HepG2 (cell line): ENCODE data around the gene SLC9A5. TPM values are rescaled to one million over a fixed set of nuclear protein-coding genes. Genes with fewer than 3 reads are reported as not detected.
A peak's percentile ranks its signal among the peaks of the same experiment; 100 is the strongest.

Source experiments
- ADNP ChIP-seq: sonication (generic); formaldehyde crosslinking; IDR thresholded peaks from 2 replicates; pipeline ENCODE4 v1.4.0; 2020; ENCODE audit warnings: missing genetic modification reagents
- HES4 ChIP-seq: sonication (generic); formaldehyde crosslinking; IDR thresholded peaks from 2 replicates; pipeline ENCODE4 v1.9.0; 2021; ENCODE audit warnings: mild to moderate bottlenecking, missing genetic modification reagents, borderline replicate concordance
- HNF1A ChIP-seq, 2 experiments: sonication (generic) in 1 of 2; formaldehyde crosslinking in 1 of 2; IDR thresholded peaks; 2 replicates each; pipeline versions ENCODE4 v1.4.0 to v1.6.1; 2016 to 2020; ENCODE audit warnings: borderline replicate concordance in 1 of 2, low read depth in 1 of 2, mild to moderate bottlenecking in 1 of 2, missing genetic modification reagents in 1 of 2
- JUNB ChIP-seq: sonication (generic); formaldehyde crosslinking; IDR thresholded peaks from 2 replicates; pipeline ENCODE4 v1.8.0; 2022; ENCODE audit warnings: missing genetic modification reagents, mild to moderate bottlenecking, borderline replicate concordance
- MLX ChIP-seq: IDR thresholded peaks from 2 replicates; pipeline ENCODE4 v1.6.1; 2016
- NFIB ChIP-seq: sonication (generic); formaldehyde crosslinking; IDR thresholded peaks from 2 replicates; pipeline ENCODE4 v1.9.0; 2021; ENCODE audit warnings: missing genetic modification reagents, mild to moderate bottlenecking, borderline replicate concordance
- ZFP36 ChIP-seq: fragments of 150-350 bp; IDR thresholded peaks from 2 replicates; pipeline ENCODE4 v1.6.1; 2018; ENCODE audit warnings: borderline replicate concordance, low read length, low read depth; ENCODE audit not compliant: partially characterized antibody
- ZKSCAN1 ChIP-seq: fragments of 150-350 bp; IDR thresholded peaks from 2 replicates; pipeline ENCODE4 v1.6.1; 2014; ENCODE audit warnings: low read length
- ZNF101 ChIP-seq: sonication (generic); formaldehyde crosslinking; IDR thresholded peaks from 2 replicates; pipeline ENCODE4 v1.4.0; 2020; ENCODE audit warnings: mild to moderate bottlenecking, low read depth, missing genetic modification reagents, borderline replicate concordance
- ZNF121 ChIP-seq: sonication (generic); formaldehyde crosslinking; IDR thresholded peaks from 2 replicates; pipeline ENCODE4 v1.5.0; 2020; ENCODE audit warnings: mild to moderate bottlenecking, missing genetic modification reagents
- ZNF296 ChIP-seq: sonication (generic); formaldehyde crosslinking; conservative IDR thresholded peaks from 2 replicates; pipeline ENCODE4 v1.5.0; 2020; ENCODE audit warnings: mild to moderate bottlenecking, missing genetic modification reagents
- polyA plus RNA-seq, 8 experiments: library from polyadenylated mRNA; depleted of rRNA in 3 of 8; stranded (reverse) in 7 of 8; unstranded in 1 of 8; fragments of >200 nt; fragmentation: Illumina TruSeq in 4 of 8; extraction: Trizol in 4 of 8; gene quantifications; 2 replicates each; pipeline versions ENCODE4 v1.2.1 to v1.2.3, GENCODE V29; 2011 to 2016; ENCODE audit warnings: low read depth in 4 of 8, missing spikeins in 1 of 8, mixed read lengths in 1 of 8; ENCODE audit not compliant: insufficient read depth in 1 of 8
- total RNA-seq, 5 experiments: library from RNA; depleted of rRNA; stranded (reverse); fragments of >200 nt; fragmentation: Illumina TruSeq; extraction: Trizol; gene quantifications; 2 replicates each; pipeline ENCODE4 v1.2.3, GENCODE V29; 2016; ENCODE audit warnings: low read depth in 1 of 5
- TF ChIP-seq, protein P1 (sequence below): sonication (generic); formaldehyde crosslinking; IDR thresholded peaks from 2 replicates; pipeline ENCODE4 v1.8.0; 2023; ENCODE audit warnings: mild to moderate bottlenecking, missing genetic modification reagents
- TF ChIP-seq, protein P2 (sequence below): sonication (generic); formaldehyde crosslinking; IDR thresholded peaks from 2 replicates; pipeline ENCODE4 v1.4.0; 2020; ENCODE audit warnings: low read depth, mild to moderate bottlenecking, missing genetic modification reagents

The SLC9A5 gene
- total and polyA plus RNA-seq, 2 of the 13 experiments (the other 11 are each of a cell fraction or from before 2014, with no cell fraction given): 0.58 to 1.4 TPM

DNA sequence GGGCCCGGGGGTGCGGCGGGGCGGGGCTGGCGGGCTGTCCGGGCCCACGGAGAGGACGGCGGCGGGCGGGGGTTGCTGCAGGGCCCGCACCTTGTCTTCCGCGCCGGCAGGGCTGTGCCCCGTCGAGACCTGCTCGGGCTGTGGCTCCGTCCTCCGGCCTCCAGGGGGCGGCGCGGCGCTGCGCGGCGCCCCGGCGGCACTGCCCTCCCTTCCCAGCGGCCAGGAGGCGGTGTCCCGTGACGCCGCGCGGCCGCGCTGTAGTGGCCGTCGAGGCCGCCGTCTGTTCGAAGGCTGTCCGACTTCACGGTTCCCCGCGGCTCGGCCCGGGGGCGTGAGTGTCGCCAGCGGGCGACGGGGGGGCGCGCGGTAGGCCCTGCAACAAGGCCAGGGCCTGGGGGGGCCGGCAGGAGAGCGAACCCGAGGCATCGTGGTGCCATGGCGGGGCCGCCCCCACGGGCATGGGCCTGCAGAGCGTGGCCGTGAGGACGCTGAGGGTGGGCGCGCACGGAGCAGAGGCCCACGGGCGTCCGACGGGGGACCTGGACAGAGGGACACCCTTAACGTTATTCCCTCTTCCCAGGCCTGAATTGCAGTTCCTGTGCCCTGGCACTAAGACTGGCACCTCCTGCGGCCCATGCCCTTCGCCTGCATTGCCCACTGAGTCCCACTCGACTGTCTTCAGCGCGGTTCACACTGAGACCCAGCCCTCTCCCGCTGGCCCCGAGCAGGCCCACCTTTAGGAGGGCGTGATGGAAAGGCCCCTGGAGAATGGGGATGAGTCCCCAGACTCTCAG, 30.7 kb downstream of the SLC9A5 start, which contains the start of gene PLEKHG4 (continued):
- TF ChIP-seq HNF1A (IDR thresholded peaks at IDR 0.05; ENCODE audit: low read depth): no peak
- TF ChIP-seq HNF1A (CRISPR knock-in tag; IDR thresholded peaks at IDR 0.05; ENCODE audit: borderline replicate concordance): peak; percentile 55
- TF ChIP-seq ZNF121 (CRISPR knock-in tag): peak; percentile 61; the same call in 1 of the 2 replicates
- no peak for TF ChIP-seq NFIB
- TF ChIP-seq ZKSCAN1: no peak
- peak; percentile 74; the same call in 1 of the 2 replicates for TF ChIP-seq ZNF296 (CRISPR knock-in tag)
- TF ChIP-seq JUNB: peak; percentile 35; the same call in 1 of the 2 replicates
- no peak for TF ChIP-seq ZFP36
- TF ChIP-seq ZNF101 (CRISPR knock-in tag): peak; percentile 79; the same call in 1 of the 2 replicates
- TF ChIP-seq MLX (CRISPR knock-in tag): no peak; the same call in 1 of the 2 replicates
- TF ChIP-seq, protein P1, sequence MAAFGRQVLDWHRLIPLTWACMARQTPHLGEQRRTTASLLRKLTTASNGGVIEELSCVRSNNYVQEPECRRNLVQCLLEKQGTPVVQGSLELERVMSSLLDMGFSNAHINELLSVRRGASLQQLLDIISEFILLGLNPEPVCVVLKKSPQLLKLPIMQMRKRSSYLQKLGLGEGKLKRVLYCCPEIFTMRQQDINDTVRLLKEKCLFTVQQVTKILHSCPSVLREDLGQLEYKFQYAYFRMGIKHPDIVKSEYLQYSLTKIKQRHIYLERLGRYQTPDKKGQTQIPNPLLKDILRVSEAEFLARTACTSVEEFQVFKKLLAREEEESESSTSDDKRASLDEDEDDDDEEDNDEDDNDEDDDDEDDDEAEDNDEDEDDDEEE (CRISPR knock-in tag): peak; percentile 93; the same call in 1 of the 2 replicates
- 0 out of 2 replicates have a peak, but pooled peaks have one; percentile 51 for TF ChIP-seq ADNP
- TF ChIP-seq HES4 (CRISPR knock-in tag): 0 out of 2 replicates have a peak, but pooled peaks have one; percentile 43
- TF ChIP-seq, protein P2, sequence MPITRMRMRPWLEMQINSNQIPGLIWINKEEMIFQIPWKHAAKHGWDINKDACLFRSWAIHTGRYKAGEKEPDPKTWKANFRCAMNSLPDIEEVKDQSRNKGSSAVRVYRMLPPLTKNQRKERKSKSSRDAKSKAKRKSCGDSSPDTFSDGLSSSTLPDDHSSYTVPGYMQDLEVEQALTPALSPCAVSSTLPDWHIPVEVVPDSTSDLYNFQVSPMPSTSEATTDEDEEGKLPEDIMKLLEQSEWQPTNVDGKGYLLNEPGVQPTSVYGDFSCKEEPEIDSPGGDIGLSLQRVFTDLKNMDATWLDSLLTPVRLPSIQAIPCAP (CRISPR knock-in tag): peak; percentile 75; the same call in 1 of the 2 replicates
